ENCODE results near the gene KLHL5.
"Not testable (repeated sequence)": the region's sequence is repeated elsewhere in the genome, so short reads cannot be mapped to it uniquely, and the experiment has no call there.

Gene KLHL5, protein sequence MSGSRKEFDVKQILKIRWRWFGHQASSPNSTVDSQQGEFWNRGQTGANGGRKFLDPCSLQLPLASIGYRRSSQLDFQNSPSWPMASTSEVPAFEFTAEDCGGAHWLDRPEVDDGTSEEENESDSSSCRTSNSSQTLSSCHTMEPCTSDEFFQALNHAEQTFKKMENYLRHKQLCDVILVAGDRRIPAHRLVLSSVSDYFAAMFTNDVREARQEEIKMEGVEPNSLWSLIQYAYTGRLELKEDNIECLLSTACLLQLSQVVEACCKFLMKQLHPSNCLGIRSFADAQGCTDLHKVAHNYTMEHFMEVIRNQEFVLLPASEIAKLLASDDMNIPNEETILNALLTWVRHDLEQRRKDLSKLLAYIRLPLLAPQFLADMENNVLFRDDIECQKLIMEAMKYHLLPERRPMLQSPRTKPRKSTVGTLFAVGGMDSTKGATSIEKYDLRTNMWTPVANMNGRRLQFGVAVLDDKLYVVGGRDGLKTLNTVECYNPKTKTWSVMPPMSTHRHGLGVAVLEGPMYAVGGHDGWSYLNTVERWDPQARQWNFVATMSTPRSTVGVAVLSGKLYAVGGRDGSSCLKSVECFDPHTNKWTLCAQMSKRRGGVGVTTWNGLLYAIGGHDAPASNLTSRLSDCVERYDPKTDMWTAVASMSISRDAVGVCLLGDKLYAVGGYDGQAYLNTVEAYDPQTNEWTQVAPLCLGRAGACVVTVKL

DNA sequence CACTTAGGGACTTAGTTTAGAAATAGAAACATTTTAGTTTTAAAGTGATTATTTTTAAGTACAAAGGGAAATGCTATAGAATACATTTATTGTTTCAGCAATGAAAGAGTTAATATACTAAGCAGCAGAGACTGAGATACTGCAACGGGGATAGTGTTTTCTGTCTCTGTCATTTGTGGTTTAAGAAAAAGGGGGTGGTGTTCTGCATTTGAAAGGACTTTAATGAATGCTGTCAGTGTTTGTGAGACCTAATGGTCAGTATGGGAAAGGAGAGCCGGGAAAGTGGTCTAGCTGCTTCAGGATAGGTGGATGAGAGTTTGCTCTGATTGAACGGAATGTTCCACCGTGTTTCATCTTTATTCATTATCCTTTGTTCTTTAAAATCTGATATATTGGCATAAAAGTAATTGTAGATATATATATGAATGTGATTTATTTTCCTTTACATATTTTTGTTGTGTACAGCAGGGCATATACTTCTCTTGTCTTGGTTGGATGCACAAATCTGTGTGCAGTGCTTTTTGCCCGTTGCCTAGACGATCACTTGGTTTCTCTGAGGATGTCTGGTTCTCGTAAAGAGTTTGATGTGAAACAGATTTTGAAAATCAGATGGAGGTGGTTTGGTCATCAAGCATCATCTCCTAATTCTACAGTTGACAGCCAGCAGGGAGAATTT lies at the start of gene KLHL5:
KLHL5 (plus strand) TSS at position 139 of the 676 bp plus-strand sequence; CDS start at position 560, 421 bp downstream.
- DNase-seq: no peak

DNA sequence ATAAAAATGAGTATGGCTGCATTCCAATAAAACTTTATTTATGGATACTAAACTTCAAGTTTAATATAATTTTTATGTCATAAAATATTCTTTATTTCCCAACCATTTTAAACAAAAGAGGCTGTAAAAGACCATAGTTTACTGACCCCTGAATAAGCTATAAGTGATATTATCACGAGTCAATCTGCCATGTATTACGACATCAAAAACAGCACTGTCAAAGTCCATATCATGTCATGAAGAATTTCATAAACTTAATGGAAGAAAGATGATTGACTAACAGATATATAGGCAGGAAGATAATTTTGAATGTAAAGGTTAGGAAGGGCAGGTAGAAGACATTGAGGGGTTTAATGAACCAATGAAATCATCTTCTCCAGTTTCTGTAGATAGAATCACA lies 48.0 kb upstream of the KLHL5 start:
- DNase-seq: no peak

DNA sequence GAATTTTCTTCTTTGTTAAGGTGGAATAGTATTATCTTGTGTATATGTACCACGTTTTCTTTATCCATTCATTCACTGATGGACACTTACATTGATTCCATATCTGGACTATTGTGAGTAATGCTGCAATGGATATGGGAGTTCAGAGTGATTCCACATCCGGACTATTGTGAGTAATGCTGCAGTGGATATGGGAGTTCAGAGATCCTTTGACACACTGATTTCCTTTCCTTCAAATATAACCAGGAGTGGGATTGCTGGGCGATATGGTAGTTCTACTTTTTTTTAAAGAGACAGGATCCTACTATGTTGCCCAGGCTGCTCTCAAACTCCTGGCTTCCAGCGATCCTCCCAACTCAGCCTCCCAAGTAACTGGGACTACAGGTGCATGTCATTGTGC lies 41.9 kb upstream of the KLHL5 start:
- no peak for DNase-seq

DNA sequence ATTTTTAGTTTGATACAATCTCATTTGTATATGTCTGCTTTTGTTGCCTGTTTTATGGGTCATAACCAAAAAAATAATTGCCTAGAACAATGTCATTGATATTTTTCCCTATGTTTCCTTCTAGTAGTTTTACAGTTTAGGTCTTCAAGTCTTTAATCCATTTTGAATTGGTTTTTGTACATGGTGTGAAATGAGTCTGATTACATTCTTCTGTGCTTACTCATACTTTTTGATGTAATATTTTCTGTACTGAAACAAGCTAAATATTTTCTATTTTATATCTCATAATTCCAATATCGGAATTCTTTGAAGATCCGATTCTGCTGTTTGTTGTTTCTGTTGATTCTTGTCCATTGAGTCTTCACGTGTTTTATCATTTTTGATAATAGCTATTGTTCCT lies 40.4 kb upstream of the KLHL5 start:
- DNase-seq: no peak

DNA sequence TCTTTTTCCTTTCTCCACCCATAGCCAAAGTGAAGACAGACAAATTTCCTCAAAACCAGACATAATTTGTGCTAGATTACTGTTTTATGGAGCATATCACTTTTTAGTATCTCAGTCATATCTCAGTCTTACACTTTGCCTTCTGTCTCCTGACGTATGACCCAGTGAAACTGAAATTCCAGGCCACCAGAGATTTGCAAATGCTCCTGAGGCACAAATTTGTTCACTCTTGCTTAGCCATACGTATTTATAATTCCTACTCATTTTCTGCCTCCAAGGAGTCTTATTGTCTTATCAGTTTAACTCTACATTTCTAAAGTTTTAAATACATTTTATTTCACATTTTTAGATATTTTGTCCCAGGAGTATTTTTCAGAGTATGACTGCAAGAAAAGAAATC lies 39.8 kb upstream of the KLHL5 start:
- DNase-seq: no peak

GRCh38 chr4:39023059-39023458 lies 39.0 kb upstream of the KLHL5 start:
- no peak for DNase-seq

- no peak for DNase-seq
These were observed 37.6 kb upstream of the KLHL5 start for GRCh38 chr4:39024311-39024865.

DNA sequence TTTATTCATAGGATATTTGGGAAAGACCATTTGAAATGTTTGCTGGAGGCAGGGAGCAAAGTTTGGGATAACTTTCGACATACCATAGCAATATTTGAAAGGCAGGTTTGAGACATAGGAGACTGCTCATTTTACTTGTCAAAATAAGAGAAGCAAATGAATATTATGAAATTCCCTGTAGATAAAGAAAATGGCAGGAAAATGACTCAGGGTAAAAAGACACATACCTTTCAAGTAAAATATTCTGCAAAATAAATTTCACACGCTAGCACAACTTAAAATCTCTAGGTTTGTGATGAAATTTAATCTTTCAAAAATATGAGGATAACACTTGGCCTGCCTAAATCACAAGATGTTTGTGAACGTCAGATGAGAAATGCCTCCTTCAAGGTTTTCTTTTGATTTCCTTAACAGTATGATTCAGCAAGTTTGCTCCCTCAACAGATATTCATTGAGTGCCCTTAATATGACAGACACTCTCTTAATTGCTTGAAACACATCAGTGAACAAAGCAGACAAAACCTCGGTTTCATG lies 36.4 kb upstream of the KLHL5 start:
- DNase-seq: no peak

DNA sequence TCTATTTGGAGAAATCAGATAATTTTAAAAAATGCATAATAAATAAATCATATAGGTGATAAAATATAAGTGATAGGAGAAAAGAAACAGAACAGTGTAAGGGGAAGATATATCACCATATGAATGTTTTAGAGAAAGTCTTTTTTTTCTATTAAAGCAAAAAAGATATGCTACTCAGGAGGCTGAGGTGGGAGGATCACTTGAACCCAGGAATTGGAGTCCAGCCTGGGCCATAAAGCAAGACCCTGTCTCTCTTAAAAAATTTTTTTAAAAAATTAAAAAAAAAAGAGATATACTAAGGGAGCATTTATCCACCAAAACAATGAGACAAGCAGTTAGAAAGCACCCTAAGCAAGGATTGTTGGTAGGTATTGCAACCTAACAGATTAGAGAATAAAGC lies 35.9 kb upstream of the KLHL5 start:
- DNase-seq: no peak

DNA sequence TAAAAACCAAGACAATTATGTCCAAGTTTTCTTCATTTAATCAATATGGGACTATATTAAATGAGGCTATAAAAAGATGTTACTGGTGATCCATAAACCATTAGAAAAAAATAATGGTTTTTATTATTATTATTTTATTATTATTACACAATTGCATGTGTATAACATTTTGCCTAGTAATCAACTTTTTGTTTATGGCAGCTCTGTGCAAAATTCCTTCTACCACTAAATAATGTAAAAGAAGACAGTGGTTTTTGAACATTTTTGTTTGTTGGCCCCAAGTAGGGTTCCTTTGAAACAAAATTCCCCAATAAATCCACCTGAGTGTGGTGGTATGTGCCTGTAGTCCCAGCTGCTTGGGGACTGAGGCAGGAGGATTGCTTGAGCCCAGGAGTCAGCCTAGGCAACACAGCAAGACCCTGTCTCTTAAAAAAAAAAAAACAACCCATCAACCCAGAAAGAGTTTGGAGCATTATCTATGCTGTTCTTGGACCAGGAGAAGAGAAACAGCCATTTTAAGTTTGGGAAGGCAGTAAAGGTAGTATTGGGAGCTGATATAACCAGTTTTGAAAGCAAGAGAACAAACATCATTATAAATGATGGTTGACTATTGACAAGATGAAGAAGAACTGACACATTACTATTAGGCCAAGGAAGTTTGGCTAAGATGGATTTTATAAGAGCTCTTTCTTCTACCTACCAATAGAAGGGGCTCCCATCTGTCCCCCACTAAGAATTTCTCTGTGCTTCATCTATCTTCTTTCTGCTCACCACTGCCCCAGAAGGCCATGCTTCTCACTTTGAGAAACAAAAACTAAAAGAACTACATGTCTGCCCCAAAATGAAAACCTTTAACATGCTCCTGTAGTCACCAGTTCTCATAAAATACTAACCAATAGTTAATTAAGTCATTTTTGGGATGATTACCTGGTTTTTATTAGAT lies 32.0 kb upstream of the KLHL5 start:
- no peak for DNase-seq

DNA sequence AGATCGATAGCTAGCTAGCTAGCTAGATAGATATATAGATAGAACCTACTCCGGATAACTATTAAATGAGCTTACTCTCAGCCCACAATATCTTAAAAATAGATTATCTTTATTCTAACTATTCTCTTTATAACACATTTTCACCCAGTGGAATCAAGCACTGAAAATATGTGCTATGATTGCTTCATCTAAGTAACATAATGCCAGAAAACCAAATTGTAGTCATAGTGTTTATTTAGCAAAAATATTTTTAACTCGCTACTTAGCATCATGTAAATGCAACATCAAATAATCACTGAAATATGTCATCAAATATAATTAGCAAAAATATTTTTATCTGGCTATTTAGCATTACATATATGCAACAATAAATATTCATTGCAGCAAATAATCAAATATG lies 31.3 kb upstream of the KLHL5 start:
- DNase-seq: no peak

- DNase-seq: not testable (repeated sequence)
These were observed 30.4 kb upstream of the KLHL5 start for GRCh38 chr4:39031590-39032020.

- peak in 1 of 2 experiments; percentile 18 for DNase-seq
These were observed 29.6 kb upstream of the KLHL5 start, which contains the start of gene TMEM156 for GRCh38 chr4:39032218-39033085. TSS of gene TMEM156 (minus strand) at chr4:39032409. CDS start at chr4:39032313, 96 bp downstream.

DNA sequence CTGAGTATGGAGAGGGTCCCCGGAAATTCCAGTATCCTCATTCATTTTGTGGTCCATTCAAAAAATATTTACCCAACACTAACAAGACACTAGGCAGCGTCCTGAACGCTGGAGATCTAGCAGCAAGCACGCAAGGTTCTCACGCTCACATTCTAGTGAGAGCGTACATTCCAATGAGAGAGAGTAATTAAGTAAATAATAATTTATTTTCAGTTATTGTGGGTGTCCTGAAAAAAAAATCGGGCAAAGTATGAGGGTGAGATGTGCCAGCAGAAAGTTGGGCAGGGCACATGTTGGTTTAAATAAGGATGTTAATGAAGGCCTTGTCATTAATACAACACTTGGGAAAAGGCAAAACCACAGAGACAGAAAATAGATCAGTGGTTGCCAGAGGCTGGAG lies 25.9 kb upstream of the KLHL5 start:
- DNase-seq: no peak

DNA sequence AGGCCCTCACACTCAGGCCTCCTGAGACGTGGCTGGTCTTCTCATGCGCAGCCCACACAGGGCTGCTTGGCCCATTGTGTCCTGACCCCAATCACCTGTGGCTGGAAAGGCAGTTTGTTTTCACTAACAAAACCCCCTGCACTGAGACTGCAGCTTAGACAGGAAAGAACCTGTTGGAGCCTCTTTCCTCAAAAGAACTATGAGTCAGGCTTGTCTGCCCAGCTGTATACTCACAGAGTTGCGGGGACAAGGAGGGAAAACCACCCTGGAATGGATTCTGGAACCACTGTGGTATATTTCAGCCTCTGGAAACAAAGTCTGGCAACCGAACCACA lies 24.6 kb upstream of the KLHL5 start:
- DNase-seq: no peak

- no peak for DNase-seq
These were observed 24.1 kb upstream of the KLHL5 start for GRCh38 chr4:39037941-39038340.

DNA sequence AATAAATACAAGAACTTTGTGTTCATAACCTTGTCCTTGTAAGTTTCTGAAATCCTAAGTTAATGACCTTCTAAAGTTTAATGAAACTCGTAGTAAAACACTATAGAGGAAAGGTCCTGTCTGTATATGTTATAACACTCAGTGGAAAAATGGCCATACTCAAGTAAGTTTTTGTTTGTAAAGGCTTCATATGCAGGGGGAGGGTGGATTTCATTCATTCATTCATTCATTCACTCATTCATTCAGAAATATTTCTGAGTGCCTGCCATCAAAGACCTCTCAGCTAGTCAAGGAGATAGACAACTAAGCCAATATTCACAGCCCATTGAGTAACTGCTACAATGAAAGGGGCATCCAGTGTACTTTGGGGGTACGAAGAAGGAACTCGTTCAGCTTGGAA lies 22.9 kb upstream of the KLHL5 start:
- no peak for DNase-seq

- no peak for DNase-seq
These were observed 19.7 kb upstream of the KLHL5 start for GRCh38 chr4:39042366-39042765.

DNA sequence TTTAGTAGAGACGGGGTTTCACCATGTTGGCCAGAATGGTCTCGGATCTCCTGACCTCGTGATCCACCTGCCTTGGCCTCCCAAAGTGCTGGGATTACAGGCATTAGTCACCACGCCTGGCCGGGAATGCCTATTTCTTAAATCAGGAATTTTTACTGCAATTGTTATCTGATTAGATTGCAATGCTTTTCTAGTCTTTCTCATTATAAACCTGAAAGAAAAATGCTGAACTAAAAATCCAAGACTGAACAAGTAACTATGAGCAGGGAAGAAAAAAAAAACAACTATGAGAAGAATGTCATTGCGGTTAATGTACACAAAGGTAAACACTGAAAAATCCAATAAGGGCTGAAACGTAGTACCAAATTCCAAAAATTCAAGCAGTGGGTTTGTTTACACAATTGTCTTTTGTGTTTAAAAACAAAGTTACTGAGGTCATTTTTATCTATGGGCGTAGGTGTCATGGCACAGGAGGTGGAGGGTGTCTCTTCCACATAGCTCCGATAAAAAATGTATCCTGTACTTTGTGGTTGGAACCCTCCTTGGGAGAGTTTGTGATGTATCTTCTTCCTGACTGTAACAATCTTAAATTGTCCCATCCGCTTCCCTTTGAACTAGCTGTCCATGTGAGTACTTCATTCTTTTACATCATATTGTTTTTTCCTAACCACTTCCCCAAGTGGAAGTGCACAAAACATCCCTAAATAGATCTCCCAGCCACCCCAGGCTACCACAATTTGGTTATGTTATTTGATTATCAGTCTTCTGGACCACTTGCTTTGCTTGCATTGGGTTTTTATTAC lies 18.8 kb upstream of the KLHL5 start:
- no peak for DNase-seq

DNA sequence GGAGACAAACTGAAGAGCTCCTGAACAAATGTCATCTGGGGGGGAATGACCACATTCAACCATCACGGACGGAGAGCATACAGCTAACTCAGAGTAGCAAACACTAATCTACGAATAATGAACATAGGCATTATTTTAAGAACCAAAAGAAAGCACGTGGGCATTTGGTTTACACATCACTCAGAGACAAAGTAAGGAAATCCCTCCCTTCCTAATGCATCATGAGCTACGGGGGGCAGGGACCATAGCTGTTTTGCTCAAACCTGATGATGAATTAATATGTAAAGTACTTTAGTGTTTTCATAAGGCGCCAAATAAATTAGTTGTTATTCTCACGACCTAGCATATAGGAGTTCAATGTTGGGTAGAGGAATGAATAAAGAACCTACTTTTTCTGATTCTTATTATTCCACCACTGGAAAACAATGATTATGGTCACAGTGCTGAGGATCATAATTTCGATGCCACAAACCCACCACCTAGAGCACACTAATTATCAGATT lies 18.1 kb upstream of the KLHL5 start:
- DNase-seq: no peak

Data from stimulated activated CD4-positive, alpha-beta T cell treated with anti-CD3 and anti-CD28 coated beads, Interleukin-4, amount 100 ng/mL, for 4 hours (primary cell).